Neural progenitor cell (in vitro differentiated cells): ENCODE results near the gene LTB. TPM values are rescaled to one million over a fixed set of nuclear protein-coding genes. Genes with fewer than 3 reads are reported as not detected.

Experiments
- DNase-seq: peaks from one replicate; pipeline ENCODE4 v3.0.0-alpha.2; 2016; ENCODE audit warnings: low spot score
- H2AFZ ChIP-seq: fragments of 200-600 bp; sonication (generic); replicated peaks from 2 replicates; pipeline ENCODE4 v1.6.1; 2016; ENCODE audit warnings: antibody characterized with exemption
- H3F3A ChIP-seq: fragments of 200-600 bp; sonication (generic); 2 replicates; pipeline ENCODE4 v1.6.1; 2016; ENCODE audit warnings: antibody characterized with exemption, low read depth
- H3K27ac ChIP-seq: fragments of 200-600 bp; sonication (generic); 2 replicates; pipeline ENCODE4 v1.5.1; 2016; ENCODE audit warnings: mild to moderate bottlenecking
- H3K27me3 ChIP-seq: fragments of 200-600 bp; sonication (generic); 2 replicates; pipeline ENCODE4 v1.6.1; 2016; ENCODE audit warnings: mild to moderate bottlenecking, moderate library complexity
- H3K36me3 ChIP-seq: fragments of 200-600 bp; sonication (generic); 2 replicates; pipeline ENCODE4 v1.5.1; 2016
- H3K4me1 ChIP-seq: fragments of 200-600 bp; sonication (generic); 2 replicates; pipeline ENCODE4 v1.6.1; 2016; ENCODE audit warnings: mixed run types
- H3K4me2 ChIP-seq: fragments of 200-600 bp; sonication (generic); 2 replicates; pipeline ENCODE4 v1.6.1; 2016
- H3K4me3 ChIP-seq: fragments of 200-600 bp; sonication (generic); 2 replicates; pipeline ENCODE4 v1.5.1; 2016
- H3K79me2 ChIP-seq: fragments of 200-600 bp; sonication (generic); 2 replicates; pipeline ENCODE4 v1.6.1; 2016; ENCODE audit warnings: low read depth
- H3K9ac ChIP-seq: fragments of 200-600 bp; sonication (generic); 2 replicates; pipeline ENCODE4 v1.6.1; 2016
- H3K9me3 ChIP-seq: fragments of 200-600 bp; sonication (generic); 2 replicates; pipeline ENCODE4 v1.5.1; 2016; ENCODE audit warnings: low read depth
- H4K20me1 ChIP-seq: fragments of 200-600 bp; sonication (generic); 2 replicates; pipeline ENCODE4 v1.6.1; 2016; ENCODE audit warnings: low read depth
- H3K27ac Mint-ChIP-seq: 3 replicates; pipeline ENCODE4 v1.8.0; 2021; ENCODE audit warnings: mixed read lengths
- H3K27me3 Mint-ChIP-seq: 2 replicates; pipeline ENCODE4 v1.8.0; 2022; ENCODE audit warnings: low read depth, mild to moderate bottlenecking, inconsistent platforms, moderate library complexity, mixed read lengths; ENCODE audit not compliant: insufficient read depth
- H3K36me3 Mint-ChIP-seq: 3 replicates; pipeline ENCODE4 v1.8.0; 2021; ENCODE audit warnings: mixed read lengths
- H3K4me1 Mint-ChIP-seq: 3 replicates; pipeline ENCODE4 v1.8.0; 2021; ENCODE audit warnings: mixed read lengths
- H3K4me3 Mint-ChIP-seq: 3 replicates; pipeline ENCODE4 v1.8.0; 2021; ENCODE audit warnings: mild to moderate bottlenecking, moderate library complexity, mixed read lengths
- H3K9me3 Mint-ChIP-seq: 3 replicates; pipeline ENCODE4 v1.8.0; 2020; ENCODE audit warnings: mixed read lengths
- CTCF ChIP-seq: fragments of 200-600 bp; sonication (generic); IDR thresholded peaks from 2 replicates; pipeline ENCODE4 v1.5.1; 2017; ENCODE audit warnings: antibody characterized with exemption, mild to moderate bottlenecking
- EZH2 ChIP-seq: fragments of 200-600 bp; sonication (generic); IDR thresholded peaks from 2 replicates; pipeline ENCODE4 v1.6.1; 2017; ENCODE audit warnings: antibody characterized with exemption, mild to moderate bottlenecking, moderate library complexity
- EZH2phosphoT487 ChIP-seq: fragments of 200-600 bp; sonication (generic); IDR thresholded peaks from 2 replicates; pipeline ENCODE4 v1.6.1; 2017; ENCODE audit warnings: antibody characterized with exemption
- total RNA-seq: library from RNA; depleted of rRNA; stranded (reverse); fragments of >200 nt; gene quantifications from 2 replicates; pipeline ENCODE4 v1.2.3, GENCODE V29; 2015; ENCODE audit warnings: low replicate concordance

Gene LTB
- total RNA-seq, 1 donor from 2014 or later: not detected

GRCh38 chr6:31559606-31559957 lies 22.6 kb downstream of the LTB start:
- DNase-seq: no peak
- H3K9ac ChIP-seq: no peak overlapping the region
- Mint-ChIP-seq H3K27me3 (no peaks in the 10 kb centered on the region), H3K27ac (no peak overlapping the region), H3K4me3 (no peak overlapping the region), H3K4me1 (no peaks in the 10 kb centered on the region), H3K9me3 (no peaks in the 10 kb centered on the region), H3K36me3 (peaks cover 12% of the 10 kb centered on the region)
- no peaks in the 10 kb centered on the region for H4K20me1 ChIP-seq
- no peaks in the 10 kb centered on the region for H3F3A ChIP-seq
- H3K36me3 ChIP-seq: no peaks in the 10 kb centered on the region
- H3K4me3 ChIP-seq: no peak overlapping the region
- no peak overlapping the region for H3K4me2 ChIP-seq
- H3K27ac ChIP-seq: no peak overlapping the region
- no peaks in the 10 kb centered on the region for H3K9me3 ChIP-seq
- H3K4me1 ChIP-seq: no peaks in the 10 kb centered on the region
- peaks cover 1% of the 10 kb centered on the region for H3K79me2 ChIP-seq
- H3K27me3 ChIP-seq: no peaks in the 10 kb centered on the region
- TF ChIP-seq CTCF (no peak), EZH2phosphoT487 (no peak), EZH2 (no peak)
- H2AFZ ChIP-seq: no peak overlapping the region

- no peak overlapping the region for H3K27ac ChIP-seq
- H4K20me1 ChIP-seq: no peaks in the 10 kb centered on the region
- H3K9me3 ChIP-seq: no peaks in the 10 kb centered on the region
- no peaks in the 10 kb centered on the region for H3K27me3 Mint-ChIP-seq
- H3K4me2 ChIP-seq: no peak overlapping the region
- no peak for TF ChIP-seq CTCF
- no peak for TF ChIP-seq EZH2
- no peak for TF ChIP-seq EZH2phosphoT487
- no peak for DNase-seq
- no peaks in the 10 kb centered on the region for H3K4me1 ChIP-seq
- peaks cover 12% of the 10 kb centered on the region for H3K36me3 Mint-ChIP-seq
- no peak overlapping the region for H3K27ac Mint-ChIP-seq
- no peak overlapping the region for H3K4me3 Mint-ChIP-seq
- no peak overlapping the region for H3K9ac ChIP-seq
- no peaks in the 10 kb centered on the region for H3K9me3 Mint-ChIP-seq
- H2AFZ ChIP-seq: no peak overlapping the region
- no peaks in the 10 kb centered on the region for H3K4me1 Mint-ChIP-seq
- H3K36me3 ChIP-seq: no peaks in the 10 kb centered on the region
- peaks cover 3% of the 10 kb centered on the region for H3K79me2 ChIP-seq
- H3K4me3 ChIP-seq: no peak overlapping the region
- H3F3A ChIP-seq: no peaks in the 10 kb centered on the region
- no peaks in the 10 kb centered on the region for H3K27me3 ChIP-seq
Measured at GRCh38 chr6:31558631-31559500, 23.4 kb downstream of the LTB start.

DNA sequence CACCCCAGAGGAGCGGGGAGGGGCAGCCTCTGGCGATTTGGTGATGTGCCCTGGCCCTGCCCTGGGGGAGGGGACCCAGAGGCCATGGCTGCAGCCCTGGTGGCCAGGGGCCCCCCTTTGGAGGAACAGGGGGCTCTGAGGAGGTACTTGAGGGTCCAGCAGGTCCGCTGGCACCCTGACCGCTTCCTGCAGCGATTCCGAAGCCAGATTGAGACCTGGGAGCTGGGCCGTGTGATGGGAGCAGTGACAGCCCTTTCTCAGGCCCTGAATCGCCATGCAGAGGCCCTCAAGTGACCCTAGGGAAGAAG lies 24.0 kb downstream of the LTB start:
- H3K27ac ChIP-seq: no peak overlapping the region
- Mint-ChIP-seq H3K27ac (no peak overlapping the region), H3K9me3 (no peaks in the 10 kb centered on the region), H3K36me3 (peaks cover 12% of the 10 kb centered on the region), H3K4me3 (no peak overlapping the region), H3K27me3 (no peaks in the 10 kb centered on the region), H3K4me1 (no peaks in the 10 kb centered on the region)
- no peaks in the 10 kb centered on the region for H3K9me3 ChIP-seq
- no peak overlapping the region for H3K4me2 ChIP-seq
- no peak overlapping the region for H3K9ac ChIP-seq
- no peaks in the 10 kb centered on the region for H3K4me1 ChIP-seq
- H4K20me1 ChIP-seq: no peaks in the 10 kb centered on the region
- no peak for TF ChIP-seq EZH2phosphoT487
- TF ChIP-seq EZH2: no peak
- no peak for TF ChIP-seq CTCF
- H3K27me3 ChIP-seq: no peaks in the 10 kb centered on the region
- no peak overlapping the region for H2AFZ ChIP-seq
- H3K4me3 ChIP-seq: no peak overlapping the region
- peaks cover 3% of the 10 kb centered on the region for H3K79me2 ChIP-seq
- DNase-seq: no peak
- no peaks in the 10 kb centered on the region for H3K36me3 ChIP-seq
- no peaks in the 10 kb centered on the region for H3F3A ChIP-seq
